Lung (tissue), 12 donors: ENCODE data around the gene MEGF9. TPM values are rescaled to one million over a fixed set of nuclear protein-coding genes. Genes with fewer than 3 reads are reported as not detected.

Experiments used
- ATAC-seq: fragments of 200-7000 bp; cut with Tn5 transposase; one replicate; pipeline ENCODE4 v1.9.1; 2020; ENCODE audit warnings: moderate number of reproducible peaks; ENCODE audit not compliant: insufficient read depth, low FRiP score
- DNase-seq, 3 donors: peaks; one replicate each; pipeline ENCODE4 v3.0.0-alpha.2; 2013 to 2017
- H3K27ac ChIP-seq, 2 donors: one replicate each; pipeline ENCODE4 v1.5.1; 2013; ENCODE audit warnings: mild to moderate bottlenecking in 2 of 2, moderate library complexity in 2 of 2, control low read depth in 1 of 2, inconsistent platforms in 1 of 2, low read depth in 1 of 2, low read length in 1 of 2
- H3K27me3 ChIP-seq, 3 donors: one replicate each; pipeline ENCODE4 v1.5.1; 2013; ENCODE audit warnings: low read length in 2 of 3; ENCODE audit not compliant: control insufficient read depth in 3 of 3, insufficient read depth in 3 of 3
- H3K36me3 ChIP-seq, 4 donors: one replicate each; pipeline ENCODE4 v1.5.1; 2013; ENCODE audit warnings: low read length in 4 of 4, mild to moderate bottlenecking in 1 of 4, moderate library complexity in 1 of 4; ENCODE audit not compliant: control insufficient read depth in 4 of 4, insufficient read depth in 4 of 4
- H3K4me1 ChIP-seq, 5 donors: one replicate each; pipeline ENCODE4 v1.5.1; 2013; ENCODE audit warnings: low read length in 5 of 5, mild to moderate bottlenecking in 2 of 5, moderate library complexity in 1 of 5; ENCODE audit not compliant: control insufficient read depth in 5 of 5, insufficient read depth in 5 of 5
- H3K4me3 ChIP-seq: one replicate; pipeline ENCODE4 v1.5.1; 2013; ENCODE audit warnings: mild to moderate bottlenecking, control low read depth, moderate library complexity
- H3K9ac ChIP-seq, 2 donors: one replicate each; pipeline ENCODE4 v1.5.1; 2013; ENCODE audit warnings: low read length in 2 of 2, control low read depth in 1 of 2; ENCODE audit not compliant: insufficient read depth in 1 of 2
- H3K9me3 ChIP-seq, 4 donors: one replicate each; pipeline ENCODE4 v1.5.1; 2013; ENCODE audit warnings: low read length in 3 of 4, mild to moderate bottlenecking in 1 of 4, moderate library complexity in 1 of 4; ENCODE audit not compliant: control insufficient read depth in 4 of 4, insufficient read depth in 3 of 4
- WGBS, 2 donors: extraction: QIAGEN DNeasy Blood & Tissue Kit; methylation state at CpG; one replicate each; pipeline ENCODE4 v1.1.7; 2013; 5-methylcytosine and 5-hydroxymethylcytosine counted together
- polyA plus RNA-seq, 2 donors: library from polyadenylated mRNA; stranded (reverse); fragments of 200-250 nt; gene quantifications; one replicate each; pipeline ENCODE4 v1.2.1, GENCODE V29; 2013
- total RNA-seq, 2 donors: library from RNA; depleted of rRNA in 1 of 2; stranded (reverse); fragments of >200 nt in 1 of 2; gene quantifications; one replicate each; pipeline ENCODE4 v1.2.1, GENCODE V29; 2014 to 2021
- TF ChIP-seq, protein P1 (sequence below): IDR thresholded peaks from 2 replicates; pipeline ENCODE4 v1.5.1; 2012; ENCODE audit warnings: mild to moderate bottlenecking; ENCODE audit errors: control extremely low read depth, extremely low read depth
- donor health status: control.
- donor health status: control.
- donor health status: Bipolar disorder and iron deficiency.
- donor health status: healthy.
- donor health status: DM: yes; HTN: yes; CAD: no.

The MEGF9 gene
- total and polyA plus RNA-seq, 4 donors = 19.2 to 48.3 (median 30.6) TPM

DNA sequence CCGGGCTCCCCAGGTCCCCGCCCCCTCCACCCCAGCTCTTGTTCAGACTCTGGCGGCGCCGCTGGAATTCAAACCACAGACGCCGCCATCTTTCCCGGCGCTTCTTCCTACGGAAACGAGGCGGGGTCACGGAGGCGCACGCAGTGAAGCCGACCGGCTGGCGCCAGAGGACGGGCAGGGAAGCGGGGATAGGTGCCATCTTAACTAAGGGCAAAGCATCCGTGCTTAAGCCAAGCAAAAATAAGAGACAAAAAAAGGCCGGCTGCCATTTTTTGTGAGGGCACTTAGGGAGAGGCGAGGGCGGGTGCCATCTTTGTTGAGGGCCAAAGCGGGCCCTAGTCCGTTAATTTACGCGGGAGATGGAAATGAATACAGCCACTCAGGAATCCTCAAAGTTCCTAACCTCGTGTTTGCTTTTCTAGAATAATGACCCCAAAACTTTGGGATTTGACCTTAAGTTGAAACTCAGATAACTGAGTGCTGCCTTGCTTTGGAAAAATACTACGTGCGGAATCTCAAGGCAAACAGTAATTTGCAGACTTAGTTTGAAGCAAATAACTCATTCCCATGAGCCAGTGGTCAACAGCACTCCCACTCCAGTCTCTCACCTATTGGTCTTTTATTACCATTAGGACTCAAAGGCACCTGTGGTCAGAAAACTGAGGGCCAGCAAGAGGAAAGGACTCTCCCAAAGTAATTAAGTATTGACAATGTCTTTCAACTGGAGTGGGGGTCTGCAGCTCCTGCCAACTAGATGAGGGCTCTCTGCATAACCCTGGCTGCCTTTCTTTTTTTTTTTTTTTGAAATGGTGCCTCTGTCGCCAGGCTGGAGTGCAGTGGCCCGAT, 134.0 kb downstream of the MEGF9 start, which contains the start of gene CDK5RAP2:
Gene CDK5RAP2, minus strand, starts transcription at position 117 of the 846 bp plus-strand sequence. CDS start 189 bp downstream, outside the sequence.
- TF ChIP-seq, protein P1, sequence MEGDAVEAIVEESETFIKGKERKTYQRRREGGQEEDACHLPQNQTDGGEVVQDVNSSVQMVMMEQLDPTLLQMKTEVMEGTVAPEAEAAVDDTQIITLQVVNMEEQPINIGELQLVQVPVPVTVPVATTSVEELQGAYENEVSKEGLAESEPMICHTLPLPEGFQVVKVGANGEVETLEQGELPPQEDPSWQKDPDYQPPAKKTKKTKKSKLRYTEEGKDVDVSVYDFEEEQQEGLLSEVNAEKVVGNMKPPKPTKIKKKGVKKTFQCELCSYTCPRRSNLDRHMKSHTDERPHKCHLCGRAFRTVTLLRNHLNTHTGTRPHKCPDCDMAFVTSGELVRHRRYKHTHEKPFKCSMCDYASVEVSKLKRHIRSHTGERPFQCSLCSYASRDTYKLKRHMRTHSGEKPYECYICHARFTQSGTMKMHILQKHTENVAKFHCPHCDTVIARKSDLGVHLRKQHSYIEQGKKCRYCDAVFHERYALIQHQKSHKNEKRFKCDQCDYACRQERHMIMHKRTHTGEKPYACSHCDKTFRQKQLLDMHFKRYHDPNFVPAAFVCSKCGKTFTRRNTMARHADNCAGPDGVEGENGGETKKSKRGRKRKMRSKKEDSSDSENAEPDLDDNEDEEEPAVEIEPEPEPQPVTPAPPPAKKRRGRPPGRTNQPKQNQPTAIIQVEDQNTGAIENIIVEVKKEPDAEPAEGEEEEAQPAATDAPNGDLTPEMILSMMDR = no peak
- Histone ChIP-seq H3K36me3 (no peaks in the 10 kb centered on the region), H3K27me3 (no peaks in the 10 kb centered on the region), H3K9ac (peak within 1 kb of the TSS; percentile 68 to 70), H3K4me1 (peaks cover 8 to 11% (median 9%) of the 10 kb centered on the region in 5 donors), H3K9me3 (no peaks in the 10 kb centered on the region), H3K4me3 (peak within 1 kb of the TSS; percentile 78), H3K27ac (peak within 1 kb of the TSS; percentile 52 to 63)
- 12% methylated on average over 33 of the region's 33 CpGs for WGBS, 2 donors
- ATAC-seq (peak; percentile 99), DNase-seq (peak; percentile 97 to 99 (median 98))

GRCh38 chr9:120579139-120580050, 134.9 kb downstream of the MEGF9 start:
- peak overlapping the region; percentile 52 to 63 for H3K27ac ChIP-seq
- 7 to 8% methylated on average over 31 of the region's 31 CpGs for WGBS, 2 donors
- DNase-seq (peak in 1 of 3 donors; percentile 30), ATAC-seq (no peak)
- TF ChIP-seq, protein P1 = no peak
- H3K9ac ChIP-seq = peak overlapping the region; percentile 68 to 70
- no peaks in the 10 kb centered on the region for H3K36me3 ChIP-seq
- H3K4me3 ChIP-seq = peak overlapping the region; percentile 78
- no peaks in the 10 kb centered on the region for H3K9me3 ChIP-seq
- no peaks in the 10 kb centered on the region for H3K27me3 ChIP-seq
- peaks cover 8 to 11% (median 9%) of the 10 kb centered on the region in 5 donors for H3K4me1 ChIP-seq

GRCh38 chr9:120574473-120574872, 139.8 kb downstream of the MEGF9 start:
- H3K36me3 ChIP-seq = peaks cover 9 to 20% (median 9%) of the 10 kb centered on the region in 4 donors
- no peak for DNase-seq
- no peak overlapping the region for H3K27ac ChIP-seq
- H3K4me3 ChIP-seq = no peak overlapping the region
- H3K9me3 ChIP-seq = no peaks in the 10 kb centered on the region
- 82 to 83% methylated on average over 2 of the region's 2 CpGs for WGBS, 2 donors
- TF ChIP-seq, protein P1 = no peak
- H3K4me1 ChIP-seq = peaks cover 7 to 11% (median 10%) of the 10 kb centered on the region in 5 donors
- no peaks in the 10 kb centered on the region for H3K27me3 ChIP-seq
- H3K9ac ChIP-seq = no peak overlapping the region
- ATAC-seq = no peak
